Fibroblast of lung (primary cell): ENCODE data around the gene CABP7.

Experiments used
- EZH2 ChIP-seq: IDR thresholded peaks from 2 replicates; pipeline ENCODE4 v1.5.1; 2012; ENCODE audit warnings: low read length, control low read depth, mild to moderate bottlenecking; ENCODE audit errors: missing control alignments
- TF ChIP-seq, protein P1 (sequence below), 2 donors: IDR thresholded peaks in 1 of 2; conservative IDR thresholded peaks in 1 of 2; 1 replicate in 1 of 2; 2 replicates in 1 of 2; pipeline ENCODE4 v1.5.1; 2011 to 2012; ENCODE audit warnings: low read length in 2 of 2, control low read depth in 1 of 2, inconsistent platforms in 1 of 2, low read depth in 1 of 2, mild to moderate bottlenecking in 1 of 2

DNA sequence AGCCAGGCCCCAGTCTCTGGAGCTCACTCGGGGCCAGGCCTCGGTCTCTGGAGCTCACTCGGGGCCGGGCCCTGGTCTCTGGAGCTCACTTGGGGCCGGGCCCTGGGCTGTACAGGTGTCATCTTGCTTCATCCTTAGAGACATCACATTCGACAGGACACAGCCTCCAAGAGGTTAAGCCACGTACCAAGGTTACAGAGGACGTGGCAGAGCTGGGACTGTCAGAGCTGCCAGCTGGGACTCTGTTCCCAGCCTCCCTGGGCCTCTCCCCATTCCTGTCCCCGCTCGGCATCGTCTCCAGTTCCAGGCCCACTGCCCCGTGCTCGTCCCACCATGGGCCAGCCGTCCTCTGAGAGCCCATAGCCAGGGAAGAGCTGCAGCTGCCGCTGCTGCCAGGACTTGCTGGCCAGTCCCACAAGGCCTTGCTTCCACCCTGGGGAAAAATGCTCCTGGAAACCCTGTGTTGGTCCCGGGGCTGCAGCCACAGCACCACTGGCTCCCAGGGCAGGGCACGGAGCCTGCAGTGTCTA lies 19.6 kb downstream of the CABP7 start:
- TF ChIP-seq EZH2: no peak
- TF ChIP-seq, protein P1, sequence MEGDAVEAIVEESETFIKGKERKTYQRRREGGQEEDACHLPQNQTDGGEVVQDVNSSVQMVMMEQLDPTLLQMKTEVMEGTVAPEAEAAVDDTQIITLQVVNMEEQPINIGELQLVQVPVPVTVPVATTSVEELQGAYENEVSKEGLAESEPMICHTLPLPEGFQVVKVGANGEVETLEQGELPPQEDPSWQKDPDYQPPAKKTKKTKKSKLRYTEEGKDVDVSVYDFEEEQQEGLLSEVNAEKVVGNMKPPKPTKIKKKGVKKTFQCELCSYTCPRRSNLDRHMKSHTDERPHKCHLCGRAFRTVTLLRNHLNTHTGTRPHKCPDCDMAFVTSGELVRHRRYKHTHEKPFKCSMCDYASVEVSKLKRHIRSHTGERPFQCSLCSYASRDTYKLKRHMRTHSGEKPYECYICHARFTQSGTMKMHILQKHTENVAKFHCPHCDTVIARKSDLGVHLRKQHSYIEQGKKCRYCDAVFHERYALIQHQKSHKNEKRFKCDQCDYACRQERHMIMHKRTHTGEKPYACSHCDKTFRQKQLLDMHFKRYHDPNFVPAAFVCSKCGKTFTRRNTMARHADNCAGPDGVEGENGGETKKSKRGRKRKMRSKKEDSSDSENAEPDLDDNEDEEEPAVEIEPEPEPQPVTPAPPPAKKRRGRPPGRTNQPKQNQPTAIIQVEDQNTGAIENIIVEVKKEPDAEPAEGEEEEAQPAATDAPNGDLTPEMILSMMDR (conservative IDR thresholded peaks at IDR 0.05 in 1 of 2, IDR thresholded peaks at IDR 0.05 in 1 of 2; ENCODE audit: low read depth in 1 of 2, low read length in 2 of 2): no peak
